Activated CD8-positive, alpha-beta memory T cell treated with anti-CD3 and anti-CD28 coated beads, Interleukin-2, amount 50 U/mL, for 4 hours (primary cell): ENCODE measurements around the gene PLA2G10.
"Not testable (repeated sequence)": the region's sequence is repeated elsewhere in the genome, so short reads cannot be mapped to it uniquely, and the experiment has no call there.

ENCODE experiments used
- DNase-seq: peaks from one replicate; pipeline ENCODE4 v3.0.0-alpha.2; 2020

Gene PLA2G10

GRCh38 chr16:14658063-14658462, 36.0 kb downstream of the PLA2G10 start:
- DNase-seq = no peak

GRCh38 chr16:14652726-14653125, 41.4 kb downstream of the PLA2G10 start:
- no peak for DNase-seq

GRCh38 chr16:14650629-14651028, 43.5 kb downstream of the PLA2G10 start:
- no peak for DNase-seq

GRCh38 chr16:14649816-14650215, 44.3 kb downstream of the PLA2G10 start:
- no peak for DNase-seq

- no peak for DNase-seq
Observed at GRCh38 chr16:14641926-14642325, 52.2 kb downstream of the PLA2G10 start.

- DNase-seq = no peak
Observed at GRCh38 chr16:14641206-14641605, 52.9 kb downstream of the PLA2G10 start.

GRCh38 chr16:14640538-14640937, 53.6 kb downstream of the PLA2G10 start:
- DNase-seq = no peak

- DNase-seq = not testable (repeated sequence)
Observed at GRCh38 chr16:14636951-14637240, 57.2 kb downstream of the PLA2G10 start.

- not testable (repeated sequence) for DNase-seq
Observed at GRCh38 chr16:14636179-14636950, 57.7 kb downstream of the PLA2G10 start.

GRCh38 chr16:14635395-14636165, 58.5 kb downstream of the PLA2G10 start:
- DNase-seq = no peak

GRCh38 chr16:14634389-14634725, 59.8 kb downstream of the PLA2G10 start:
- no peak for DNase-seq

GRCh38 chr16:14632693-14633569, 61.2 kb downstream of the PLA2G10 start, which contains the start of gene BFAR:
Gene BFAR (plus strand): TSS chr16:14632951. CDS start chr16:14644347, 11,396 bp downstream.
- DNase-seq = peak; percentile 99

- not testable (repeated sequence) for DNase-seq
Observed at GRCh38 chr16:14630620-14631330, 63.3 kb downstream of the PLA2G10 start.

- peak; percentile 98 for DNase-seq
Observed at GRCh38 chr16:14629919-14630619, 64.0 kb downstream of the PLA2G10 start, which contains the start of gene PARN. Gene PARN (minus strand): TSS chr16:14630260. CDS start chr16:14630125, 135 bp downstream.

GRCh38 chr16:14629612-14629918, 64.5 kb downstream of the PLA2G10 start:
- no peak for DNase-seq

- no peak for DNase-seq
Observed at GRCh38 chr16:14628806-14629611, 65.1 kb downstream of the PLA2G10 start.

GRCh38 chr16:14627078-14627477, 67.0 kb downstream of the PLA2G10 start:
- DNase-seq = no peak
